ENCODE data around the gene SLC12A3.

SLC12A3 gene

GRCh38 chr16:56941092-56941491 lies 76.1 kb downstream of the SLC12A3 start:
- Histone ChIP-seq H3K27me3 (replicated peaks; ENCODE audit: control insufficient read depth, insufficient read depth, low read length, poor library complexity, severe bottlenecking) (no peaks in the 10 kb centered on the region), H3K27ac (ENCODE audit: insufficient read depth, low read length, poor library complexity, severe bottlenecking) (no peak overlapping the region), H3K36me3 (ENCODE audit: control insufficient read depth, insufficient read depth, low read length) (peaks cover 72% of the 10 kb centered on the region), H3K9me3 (ENCODE audit: control insufficient read depth, low read length) (no peaks in the 10 kb centered on the region), H3K4me1 (ENCODE audit: control insufficient read depth, insufficient read depth, low read length, poor library complexity, severe bottlenecking) (peaks cover 9% of the 10 kb centered on the region), H3K4me3 (ENCODE audit: insufficient read depth, low read depth, low read length, poor library complexity, severe bottlenecking) (no peak overlapping the region)
- DNase-seq, result no peak

- no peaks in the 10 kb centered on the region for H3K27me3 ChIP-seq (replicated peaks; ENCODE audit: control insufficient read depth, insufficient read depth, low read length, poor library complexity, severe bottlenecking)
- no peak overlapping the region for H3K27ac ChIP-seq (ENCODE audit: insufficient read depth, low read length, poor library complexity, severe bottlenecking)
- no peak overlapping the region for H3K4me3 ChIP-seq (ENCODE audit: insufficient read depth, low read depth, low read length, poor library complexity, severe bottlenecking)
- H3K36me3 ChIP-seq (ENCODE audit: control insufficient read depth, insufficient read depth, low read length), result peaks cover 72% of the 10 kb centered on the region
- H3K9me3 ChIP-seq (ENCODE audit: control insufficient read depth, low read length), result no peaks in the 10 kb centered on the region
- DNase-seq, result no peak
- H3K4me1 ChIP-seq (ENCODE audit: control insufficient read depth, insufficient read depth, low read length, poor library complexity, severe bottlenecking), result peaks cover 9% of the 10 kb centered on the region
These were observed 76.9 kb downstream of the SLC12A3 start for GRCh38 chr16:56941856-56942331.

DNA sequence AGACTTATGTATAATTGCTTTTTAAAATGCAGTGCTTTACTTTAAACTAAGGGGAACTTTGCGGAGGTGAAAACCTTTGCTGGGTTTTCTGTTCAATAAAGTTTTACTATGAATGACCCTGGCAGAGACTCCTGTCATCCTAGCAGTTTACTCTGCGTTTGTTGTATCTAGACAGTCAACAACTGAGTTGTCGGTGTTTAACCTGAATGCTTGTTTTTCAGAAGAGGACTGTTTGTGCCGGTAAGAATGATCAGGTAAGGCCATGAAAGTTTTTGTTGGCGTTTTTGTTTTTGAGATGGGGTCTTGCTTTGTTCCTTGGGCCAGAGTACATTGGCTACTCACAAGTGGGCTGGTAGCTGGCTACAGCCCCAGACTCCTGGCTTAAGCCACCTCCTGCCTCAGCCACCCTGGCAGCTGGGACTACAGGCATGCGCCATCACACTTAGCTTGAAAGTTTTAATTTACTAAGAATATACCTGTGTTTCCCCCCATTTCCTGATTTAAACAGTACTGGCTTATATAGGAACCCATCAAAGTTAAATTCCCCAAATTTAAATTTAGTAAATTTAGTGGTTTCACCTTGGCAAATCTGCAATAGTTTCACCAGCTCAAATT lies 78.9 kb downstream of the SLC12A3 start:
- Histone ChIP-seq H3K27ac (ENCODE audit: insufficient read depth, low read length, poor library complexity, severe bottlenecking) (no peak overlapping the region), H3K27me3 (replicated peaks; ENCODE audit: control insufficient read depth, insufficient read depth, low read length, poor library complexity, severe bottlenecking) (no peaks in the 10 kb centered on the region), H3K36me3 (ENCODE audit: control insufficient read depth, insufficient read depth, low read length) (peaks cover 66% of the 10 kb centered on the region), H3K9me3 (ENCODE audit: control insufficient read depth, low read length) (no peaks in the 10 kb centered on the region), H3K4me1 (ENCODE audit: control insufficient read depth, insufficient read depth, low read length, poor library complexity, severe bottlenecking) (peaks cover 5% of the 10 kb centered on the region), H3K4me3 (ENCODE audit: insufficient read depth, low read depth, low read length, poor library complexity, severe bottlenecking) (no peak overlapping the region)
- no peak for DNase-seq

- Histone ChIP-seq H3K27me3 (replicated peaks; ENCODE audit: control insufficient read depth, insufficient read depth, low read length, poor library complexity, severe bottlenecking) (no peaks in the 10 kb centered on the region), H3K4me1 (ENCODE audit: control insufficient read depth, insufficient read depth, low read length, poor library complexity, severe bottlenecking) (no peaks in the 10 kb centered on the region), H3K4me3 (ENCODE audit: insufficient read depth, low read depth, low read length, poor library complexity, severe bottlenecking) (no peak overlapping the region), H3K9me3 (ENCODE audit: control insufficient read depth, low read length) (no peaks in the 10 kb centered on the region), H3K27ac (ENCODE audit: insufficient read depth, low read length, poor library complexity, severe bottlenecking) (no peak overlapping the region), H3K36me3 (ENCODE audit: control insufficient read depth, insufficient read depth, low read length) (peaks cover 54% of the 10 kb centered on the region)
- DNase-seq, result no peak
These were observed 80.2 kb downstream of the SLC12A3 start for GRCh38 chr16:56944954-56945839.

DNA sequence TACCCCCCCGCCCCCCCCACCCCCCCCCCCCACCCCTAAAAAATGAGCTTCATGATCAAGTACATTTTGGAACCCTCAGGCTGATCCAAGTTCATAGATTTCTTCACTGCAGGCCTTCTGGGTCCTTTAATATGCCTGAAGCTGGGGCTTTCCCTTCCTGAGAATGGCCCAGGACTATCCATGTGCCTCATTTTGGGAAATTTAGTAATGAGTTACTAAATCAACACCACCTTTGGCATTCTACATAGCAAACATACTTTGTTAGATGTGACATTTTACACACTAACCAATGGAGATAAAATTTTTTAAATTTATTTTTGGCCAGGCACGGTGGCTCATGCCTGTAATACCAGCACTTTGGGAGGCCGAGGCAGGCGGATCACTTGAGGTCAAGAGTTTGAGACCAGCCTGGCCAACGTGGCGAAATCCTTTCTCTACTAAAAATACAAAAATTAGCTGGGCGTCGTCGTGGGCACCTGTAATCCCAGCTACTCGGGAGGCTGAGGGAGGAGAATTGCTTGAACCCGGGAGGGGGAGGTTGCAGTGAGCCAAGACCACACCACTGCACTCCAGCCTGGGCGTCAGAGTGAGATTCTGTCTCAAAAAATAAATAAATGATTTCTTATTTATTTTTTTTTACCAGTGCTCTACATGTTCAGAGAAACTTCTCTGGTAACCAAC lies 81.0 kb downstream of the SLC12A3 start:
- no peak overlapping the region for H3K4me3 ChIP-seq (ENCODE audit: insufficient read depth, low read depth, low read length, poor library complexity, severe bottlenecking)
- H3K27me3 ChIP-seq (replicated peaks; ENCODE audit: control insufficient read depth, insufficient read depth, low read length, poor library complexity, severe bottlenecking), result no peaks in the 10 kb centered on the region
- no peaks in the 10 kb centered on the region for H3K4me1 ChIP-seq (ENCODE audit: control insufficient read depth, insufficient read depth, low read length, poor library complexity, severe bottlenecking)
- DNase-seq, result no peak
- no peaks in the 10 kb centered on the region for H3K9me3 ChIP-seq (ENCODE audit: control insufficient read depth, low read length)
- H3K36me3 ChIP-seq (ENCODE audit: control insufficient read depth, insufficient read depth, low read length), result peaks cover 47% of the 10 kb centered on the region
- H3K27ac ChIP-seq (ENCODE audit: insufficient read depth, low read length, poor library complexity, severe bottlenecking), result no peak overlapping the region

DNA sequence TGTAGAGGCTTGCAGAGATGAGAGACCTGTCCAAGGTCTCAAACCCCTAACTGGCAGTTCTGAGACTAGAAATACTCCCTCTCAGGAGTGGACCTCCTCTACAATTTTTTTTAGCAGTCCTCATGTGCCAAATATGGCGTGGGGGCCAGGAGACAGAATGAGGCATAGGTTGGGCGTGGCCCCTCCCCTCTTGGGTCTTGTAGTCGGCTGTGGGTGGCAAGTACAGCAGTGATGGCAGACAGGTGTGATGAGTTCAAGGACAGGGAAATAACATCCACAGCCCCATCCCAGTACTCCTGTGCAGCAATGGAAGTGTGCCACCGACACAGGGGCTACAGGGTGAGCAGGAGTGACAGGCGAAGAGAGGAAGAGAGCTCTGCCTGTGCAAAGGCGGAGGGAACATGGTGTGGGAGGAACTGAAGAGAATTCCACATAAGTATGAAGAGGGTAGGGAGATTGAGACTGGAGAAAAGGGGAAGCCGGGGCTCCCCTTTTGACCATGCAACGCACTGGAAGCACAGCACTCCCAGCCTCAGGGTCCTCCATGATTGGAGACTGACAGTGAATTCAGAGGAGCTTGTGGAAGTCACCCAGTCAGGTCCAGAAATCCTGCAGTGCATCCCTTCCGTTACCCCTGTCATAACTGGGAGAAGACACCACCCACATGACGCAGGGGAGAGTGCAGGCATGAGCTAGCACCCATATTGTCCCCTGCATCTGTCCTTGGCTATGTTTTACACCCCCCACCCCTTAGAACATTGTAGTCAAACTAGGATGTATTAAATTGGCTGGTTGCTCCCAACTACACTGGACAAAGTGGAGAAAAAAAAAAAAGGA lies 82.0 kb downstream of the SLC12A3 start:
- Histone ChIP-seq H3K27ac (ENCODE audit: insufficient read depth, low read length, poor library complexity, severe bottlenecking) (no peak overlapping the region), H3K4me1 (ENCODE audit: control insufficient read depth, insufficient read depth, low read length, poor library complexity, severe bottlenecking) (no peaks in the 10 kb centered on the region), H3K4me3 (ENCODE audit: insufficient read depth, low read depth, low read length, poor library complexity, severe bottlenecking) (no peak overlapping the region), H3K9me3 (ENCODE audit: control insufficient read depth, low read length) (no peaks in the 10 kb centered on the region), H3K27me3 (replicated peaks; ENCODE audit: control insufficient read depth, insufficient read depth, low read length, poor library complexity, severe bottlenecking) (no peaks in the 10 kb centered on the region), H3K36me3 (ENCODE audit: control insufficient read depth, insufficient read depth, low read length) (peaks cover 38% of the 10 kb centered on the region)
- DNase-seq, result no peak

DNA sequence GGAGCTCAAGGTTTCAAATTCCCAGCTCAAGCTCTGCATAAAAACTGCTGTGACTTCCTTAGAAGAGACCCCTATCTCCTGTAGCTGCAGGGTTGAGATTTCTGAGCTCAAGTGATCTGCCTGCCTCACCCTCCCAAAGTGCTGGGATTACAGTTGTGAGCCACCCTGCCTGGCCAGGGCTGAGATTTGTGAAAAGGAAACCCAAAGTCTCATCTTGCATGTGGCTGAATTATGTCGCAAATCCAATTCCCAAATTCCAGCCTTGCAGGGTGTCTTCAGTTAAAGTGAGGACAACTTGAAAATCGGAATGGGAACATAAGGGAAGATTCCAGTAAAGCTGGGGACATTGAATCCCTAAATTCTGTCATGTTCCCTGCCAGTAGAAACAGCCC lies 82.6 kb downstream of the SLC12A3 start:
- Histone ChIP-seq H3K36me3 (ENCODE audit: control insufficient read depth, insufficient read depth, low read length) (peaks cover 32% of the 10 kb centered on the region), H3K4me1 (ENCODE audit: control insufficient read depth, insufficient read depth, low read length, poor library complexity, severe bottlenecking) (no peaks in the 10 kb centered on the region), H3K9me3 (ENCODE audit: control insufficient read depth, low read length) (no peaks in the 10 kb centered on the region), H3K27ac (ENCODE audit: insufficient read depth, low read length, poor library complexity, severe bottlenecking) (no peak overlapping the region), H3K4me3 (ENCODE audit: insufficient read depth, low read depth, low read length, poor library complexity, severe bottlenecking) (no peak overlapping the region), H3K27me3 (replicated peaks; ENCODE audit: control insufficient read depth, insufficient read depth, low read length, poor library complexity, severe bottlenecking) (no peaks in the 10 kb centered on the region)
- no peak for DNase-seq

DNA sequence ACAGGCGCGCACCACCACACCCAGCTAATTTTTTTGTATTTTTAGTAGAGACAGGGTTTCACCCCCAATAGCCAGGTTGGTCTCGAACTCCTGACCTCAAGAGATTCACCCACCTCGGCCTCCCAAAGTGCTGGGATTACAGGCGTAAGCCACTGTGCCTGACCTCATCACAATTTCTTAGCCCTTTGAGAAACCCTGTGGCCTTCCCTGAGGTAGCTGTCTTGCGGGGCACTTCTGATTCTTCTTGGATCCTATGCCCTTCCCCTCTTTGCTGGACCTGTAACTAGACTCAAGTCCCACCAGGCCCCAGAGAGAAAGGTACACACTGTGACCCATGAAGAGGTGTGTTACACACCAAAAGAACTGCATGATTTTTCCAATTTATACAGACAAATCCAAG lies 83.2 kb downstream of the SLC12A3 start:
- no peaks in the 10 kb centered on the region for H3K27me3 ChIP-seq (replicated peaks; ENCODE audit: control insufficient read depth, insufficient read depth, low read length, poor library complexity, severe bottlenecking)
- H3K27ac ChIP-seq (ENCODE audit: insufficient read depth, low read length, poor library complexity, severe bottlenecking), result no peak overlapping the region
- H3K9me3 ChIP-seq (ENCODE audit: control insufficient read depth, low read length), result no peaks in the 10 kb centered on the region
- peaks cover 26% of the 10 kb centered on the region for H3K36me3 ChIP-seq (ENCODE audit: control insufficient read depth, insufficient read depth, low read length)
- no peaks in the 10 kb centered on the region for H3K4me1 ChIP-seq (ENCODE audit: control insufficient read depth, insufficient read depth, low read length, poor library complexity, severe bottlenecking)
- no peak for DNase-seq
- no peak overlapping the region for H3K4me3 ChIP-seq (ENCODE audit: insufficient read depth, low read depth, low read length, poor library complexity, severe bottlenecking)

- Histone ChIP-seq H3K27ac (ENCODE audit: insufficient read depth, low read length, poor library complexity, severe bottlenecking) (no peak overlapping the region), H3K4me3 (ENCODE audit: insufficient read depth, low read depth, low read length, poor library complexity, severe bottlenecking) (no peak overlapping the region), H3K27me3 (replicated peaks; ENCODE audit: control insufficient read depth, insufficient read depth, low read length, poor library complexity, severe bottlenecking) (no peaks in the 10 kb centered on the region), H3K9me3 (ENCODE audit: control insufficient read depth, low read length) (no peaks in the 10 kb centered on the region), H3K4me1 (ENCODE audit: control insufficient read depth, insufficient read depth, low read length, poor library complexity, severe bottlenecking) (no peaks in the 10 kb centered on the region), H3K36me3 (ENCODE audit: control insufficient read depth, insufficient read depth, low read length) (peaks cover 9% of the 10 kb centered on the region)
- DNase-seq, result no peak
These were observed 85.0 kb downstream of the SLC12A3 start for GRCh38 chr16:56950051-56950450.
